GM20000 (cell line): ENCODE results near the gene MAPK8.
A peak's percentile ranks its signal among the peaks of the same experiment; 100 is the strongest.
"Not testable (repeated sequence)": the region's sequence is repeated elsewhere in the genome, so short reads cannot be mapped to it uniquely, and the experiment has no call there.

Source experiments
- DNase-seq: peaks from one replicate; pipeline ENCODE4 v3.0.0; 2012; ENCODE audit warnings: low spot score
- TF ChIP-seq, protein P1 (sequence below): IDR thresholded peaks from 2 replicates; pipeline ENCODE4 v1.5.1; 2012; ENCODE audit warnings: mild to moderate bottlenecking, control low read depth; ENCODE audit errors: extremely low read depth, missing control alignments

Gene MAPK8

DNA sequence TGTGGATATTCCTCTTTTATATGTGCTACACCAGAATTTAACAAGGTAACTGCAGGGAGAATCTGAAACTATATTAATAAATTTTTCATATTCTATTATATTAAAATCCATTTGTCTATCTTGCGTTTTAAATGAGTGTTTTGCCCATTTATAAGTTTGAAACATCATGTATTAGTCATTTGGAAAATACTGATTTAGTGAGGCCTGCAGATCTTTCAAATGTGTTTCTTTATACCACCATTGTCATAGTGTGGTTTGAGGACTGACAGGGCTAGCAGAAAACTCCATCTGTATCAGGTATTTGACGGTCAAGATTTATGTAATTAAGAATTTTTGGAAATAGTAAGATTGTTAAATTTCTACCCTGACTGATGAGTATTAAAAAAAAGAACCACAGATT, 29.3 kb downstream of the MAPK8 start:
- DNase-seq, result no peak
- TF ChIP-seq, protein P1, sequence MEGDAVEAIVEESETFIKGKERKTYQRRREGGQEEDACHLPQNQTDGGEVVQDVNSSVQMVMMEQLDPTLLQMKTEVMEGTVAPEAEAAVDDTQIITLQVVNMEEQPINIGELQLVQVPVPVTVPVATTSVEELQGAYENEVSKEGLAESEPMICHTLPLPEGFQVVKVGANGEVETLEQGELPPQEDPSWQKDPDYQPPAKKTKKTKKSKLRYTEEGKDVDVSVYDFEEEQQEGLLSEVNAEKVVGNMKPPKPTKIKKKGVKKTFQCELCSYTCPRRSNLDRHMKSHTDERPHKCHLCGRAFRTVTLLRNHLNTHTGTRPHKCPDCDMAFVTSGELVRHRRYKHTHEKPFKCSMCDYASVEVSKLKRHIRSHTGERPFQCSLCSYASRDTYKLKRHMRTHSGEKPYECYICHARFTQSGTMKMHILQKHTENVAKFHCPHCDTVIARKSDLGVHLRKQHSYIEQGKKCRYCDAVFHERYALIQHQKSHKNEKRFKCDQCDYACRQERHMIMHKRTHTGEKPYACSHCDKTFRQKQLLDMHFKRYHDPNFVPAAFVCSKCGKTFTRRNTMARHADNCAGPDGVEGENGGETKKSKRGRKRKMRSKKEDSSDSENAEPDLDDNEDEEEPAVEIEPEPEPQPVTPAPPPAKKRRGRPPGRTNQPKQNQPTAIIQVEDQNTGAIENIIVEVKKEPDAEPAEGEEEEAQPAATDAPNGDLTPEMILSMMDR, result no peak

DNA sequence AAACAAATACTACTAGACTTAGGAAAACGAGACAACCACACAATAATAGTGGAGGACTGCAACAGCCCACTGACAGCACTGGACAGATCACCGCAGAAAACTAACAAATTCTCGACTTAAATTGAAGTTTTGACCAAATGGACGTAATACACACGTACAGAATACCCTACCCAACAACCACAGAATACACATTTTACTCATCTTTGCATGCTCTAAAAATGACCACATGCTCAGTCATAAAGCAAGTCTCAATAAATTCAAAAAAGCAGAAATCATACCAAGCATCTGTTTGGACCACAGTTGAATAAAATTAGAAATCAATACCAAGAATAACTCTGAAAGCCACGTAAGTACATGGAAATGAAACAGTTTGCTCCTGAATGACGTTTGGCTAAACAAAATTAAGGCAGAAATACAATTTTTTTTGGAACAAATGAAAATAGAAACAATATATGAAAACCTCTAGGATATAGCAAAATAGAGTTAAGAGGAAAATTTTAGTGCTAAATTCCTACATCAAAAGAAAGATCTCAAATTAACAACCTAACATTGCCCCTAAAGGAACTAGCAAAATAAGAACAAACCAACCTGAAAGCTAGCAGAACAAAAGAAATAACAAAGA, 30.6 kb downstream of the MAPK8 start:
- peak; percentile 24 for DNase-seq
- TF ChIP-seq, protein P1, result no peak

DNA sequence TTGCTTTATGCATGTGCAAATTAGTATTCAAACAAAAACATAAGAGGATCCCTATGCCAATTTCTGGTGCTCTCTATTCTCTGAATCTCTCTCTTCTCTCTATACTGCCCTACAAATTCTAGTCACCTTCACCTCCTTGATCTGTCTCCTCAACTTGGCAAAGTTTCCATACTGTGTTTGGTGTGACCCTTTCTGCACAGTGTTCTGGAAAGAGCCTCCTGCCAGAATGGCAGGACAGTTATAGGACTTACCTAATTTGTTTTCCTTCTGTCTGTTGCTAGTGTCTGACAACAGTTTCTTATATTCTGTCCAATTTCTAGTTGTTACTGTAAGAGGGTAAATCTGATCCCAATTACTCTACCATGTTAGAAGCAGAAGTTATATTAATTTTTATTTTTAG, 34.3 kb downstream of the MAPK8 start:
- TF ChIP-seq, protein P1, result no peak
- DNase-seq, result no peak

DNA sequence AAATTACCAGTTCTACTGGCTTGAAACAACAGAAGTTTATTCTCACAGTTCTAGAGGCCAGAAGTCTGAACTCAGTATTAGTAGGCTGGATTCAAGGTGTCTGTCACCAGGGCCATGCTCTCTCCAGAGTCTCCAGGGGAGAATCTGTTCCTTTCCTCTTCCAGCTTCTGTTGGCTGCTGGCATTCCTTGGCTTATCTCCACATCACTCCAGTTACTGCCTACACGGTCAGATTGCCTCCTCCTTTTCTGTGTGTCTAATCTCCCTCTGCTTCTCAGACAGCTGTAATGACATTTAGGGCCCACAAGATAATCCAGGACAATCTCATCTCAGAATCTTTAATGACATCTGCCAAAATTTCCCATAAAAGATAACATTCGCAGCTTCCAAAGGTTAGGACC, 36.6 kb downstream of the MAPK8 start:
- DNase-seq, result no peak
- TF ChIP-seq, protein P1, result no peak

DNA sequence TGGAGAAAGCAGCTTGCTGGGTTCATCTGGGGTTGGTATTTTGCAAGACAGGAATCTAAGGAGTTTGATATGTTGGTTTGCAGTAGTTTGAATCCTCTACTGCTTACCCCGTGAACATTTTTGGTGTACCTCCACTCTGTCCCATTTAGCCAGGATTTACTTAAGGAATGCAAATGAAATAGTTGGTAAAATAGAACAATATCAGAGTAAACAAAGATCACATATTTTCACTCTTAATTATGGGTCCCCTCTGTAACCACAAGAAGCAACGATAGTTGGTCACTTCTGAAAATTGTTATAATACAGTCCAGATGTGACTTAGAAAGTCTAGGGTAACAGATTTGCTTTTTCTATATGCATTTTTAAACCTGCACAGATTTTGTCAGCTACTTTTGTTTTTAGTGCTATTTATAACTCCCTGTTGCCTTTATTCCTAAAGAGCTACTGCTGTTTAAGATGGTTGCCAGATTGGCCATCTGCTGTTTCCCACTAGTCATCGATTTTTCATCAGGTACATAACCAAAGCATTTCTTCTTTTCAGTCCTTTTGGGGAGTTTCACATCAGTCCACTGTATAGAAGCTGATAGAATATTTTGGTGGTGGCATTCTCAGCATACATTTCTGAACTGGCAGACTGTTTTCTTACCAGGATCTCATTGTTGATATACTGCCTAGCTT, 37.6 kb downstream of the MAPK8 start:
- DNase-seq, result no peak
- TF ChIP-seq, protein P1, result no peak

DNA sequence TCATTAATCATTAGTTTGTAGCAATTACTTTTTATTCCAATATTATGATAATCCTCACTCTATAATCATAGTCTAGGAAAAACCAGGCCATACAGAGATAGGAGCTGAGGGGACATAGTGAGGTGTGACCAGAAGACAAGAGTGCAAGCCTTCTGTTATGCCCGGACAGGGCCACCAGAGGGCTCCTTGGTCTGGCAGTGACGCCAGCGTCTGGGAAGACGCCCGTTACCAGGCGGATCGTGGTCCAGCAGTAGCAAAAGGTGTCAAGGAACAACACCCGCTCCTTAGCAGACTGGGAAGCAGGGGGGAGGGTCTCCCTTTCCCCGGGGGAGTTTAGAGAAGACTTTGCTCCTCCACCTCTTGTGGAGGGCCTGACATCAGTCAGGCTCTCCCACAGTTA, 39.8 kb downstream of the MAPK8 start:
- DNase-seq, result not testable (repeated sequence)

DNA sequence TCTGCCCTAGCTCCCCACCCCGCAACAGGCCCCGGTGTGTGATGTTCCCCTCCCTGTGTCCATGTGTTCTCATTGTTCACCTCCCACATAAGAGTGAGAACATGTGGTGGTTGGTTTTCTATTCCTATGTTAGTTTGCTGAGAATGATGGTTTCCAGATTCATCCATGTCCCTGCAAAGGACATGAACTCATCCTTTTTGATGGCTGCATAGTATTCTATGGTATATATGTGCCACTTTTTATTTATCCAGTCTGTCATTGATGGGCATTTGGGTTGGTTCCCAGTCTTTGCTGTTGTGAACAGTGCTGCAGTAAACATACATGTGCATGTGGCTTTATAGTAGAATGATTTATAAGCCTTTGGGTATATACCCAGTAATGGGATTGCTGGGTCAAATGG, 41.1 kb downstream of the MAPK8 start:
- DNase-seq, result not testable (repeated sequence)

DNA sequence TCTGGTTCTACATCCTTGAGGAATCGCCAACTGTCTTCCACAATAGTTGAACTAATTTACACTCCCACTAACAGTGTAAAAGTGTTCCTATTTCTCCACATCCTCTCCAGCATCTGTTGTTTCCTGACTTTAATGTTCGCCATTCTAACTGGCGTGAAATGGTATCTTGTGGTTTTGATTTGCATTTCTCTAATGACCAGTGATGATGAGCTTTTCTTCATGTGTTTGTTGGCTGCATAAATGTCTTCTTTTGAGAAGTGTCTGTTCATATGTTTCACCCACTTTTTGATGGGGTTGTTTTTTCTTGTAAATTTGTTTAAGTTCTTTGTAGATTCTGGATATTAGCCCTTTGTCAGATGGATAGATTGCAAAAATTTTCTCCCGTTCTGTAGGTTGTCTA, 41.5 kb downstream of the MAPK8 start:
- DNase-seq, result not testable (repeated sequence)

DNA sequence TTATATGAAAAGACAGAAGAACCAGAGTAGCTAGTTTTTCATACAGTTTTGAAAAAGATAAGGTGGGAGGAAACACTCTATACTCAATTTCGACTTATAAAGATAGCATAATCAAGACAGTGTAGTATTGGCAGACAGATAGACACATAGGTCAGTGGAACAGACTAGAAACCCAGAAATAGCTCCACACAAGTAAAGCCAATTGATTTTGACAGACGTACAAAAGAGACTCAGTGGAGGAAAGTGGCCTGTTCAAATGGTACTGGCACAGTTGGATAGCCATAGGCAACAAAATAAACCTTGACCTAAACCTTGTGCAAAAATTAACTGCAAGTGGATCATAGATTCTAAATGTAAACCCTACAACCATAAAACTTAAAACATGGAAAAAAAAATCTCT, 46.8 kb downstream of the MAPK8 start:
- TF ChIP-seq, protein P1, result no peak
- no peak for DNase-seq
